Measurements from ENCODE around the gene CYB5RL. TPM values are rescaled to one million over a fixed set of nuclear protein-coding genes. Genes with fewer than 3 reads are reported as not detected.
"Not testable (repeated sequence)": the region's sequence is repeated elsewhere in the genome, so short reads cannot be mapped to it uniquely, and the experiment has no call there.

The CYB5RL gene
- polyA plus RNA-seq, 1 donor (not counting 4 experiments of a cell fraction or from before 2014, with no cell fraction given): 1.3 TPM

- DNase-seq (ENCODE audit: low read depth, low spot score) (no peak), FAIRE-seq (no peak)
- Histone ChIP-seq H3K9me3 (ENCODE audit: control insufficient read depth, low read depth, low read length) (no peaks in the 10 kb centered on the region), H3K9me1 (ENCODE audit: control insufficient read depth, extremely low read depth, insufficient read depth, low read length) (no peaks in the 10 kb centered on the region), H2AFZ (ENCODE audit: control insufficient read depth, low read length) (no peak overlapping the region), H3K79me2 (ENCODE audit: control insufficient read depth, insufficient read depth, low read length) (no peaks in the 10 kb centered on the region), H3K9ac (ENCODE audit: control insufficient read depth, extremely low read depth, insufficient read depth, low read length) (no peak overlapping the region), H3K4me1 (ENCODE audit: control insufficient read depth, extremely low read depth, insufficient read depth, low read length) (no peaks in the 10 kb centered on the region), H3K27me3 (ENCODE audit: control insufficient read depth, extremely low read depth, insufficient read depth, low read length) (no peaks in the 10 kb centered on the region), H3K36me3 (ENCODE audit: control insufficient read depth in 2 of 2, extremely low read depth in 1 of 2, insufficient read depth in 2 of 2, low read length in 2 of 2) (peaks cover 52 to 64% of the 10 kb centered on the region in 2 experiments), H3K4me2 (ENCODE audit: control insufficient read depth, extremely low read depth, insufficient read depth, low read depth, low read length) (no peak overlapping the region), H3K4me3 (ENCODE audit: control insufficient read depth in 2 of 3, extremely low read depth in 1 of 3, insufficient read depth in 2 of 3, low read depth in 1 of 3, low read length in 3 of 3) (no peak overlapping the region), H4K20me1 (ENCODE audit: control insufficient read depth, extremely low read depth, insufficient read depth, low read length) (no peaks in the 10 kb centered on the region), H3K27ac (ENCODE audit: control insufficient read depth, insufficient read depth, low read length) (no peak overlapping the region)
- TF ChIP-seq CTCF (optimal IDR thresholded peaks at IDR 0.05 in 1 of 3, IDR thresholded peaks at IDR 0.05 in 1 of 3, conservative IDR thresholded peaks at IDR 0.05 in 1 of 3; ENCODE audit: extremely low read depth in 1 of 3, insufficient read depth in 2 of 3, low read length in 3 of 3) (no peak), EZH2 (IDR thresholded peaks at IDR 0.05; ENCODE audit: low read length) (no peak)
- dilution Hi-C loops (cut with MboI; ENCODE audit: extremely low pct_ligation_motif_present, low sequenced_read_pairs): no loop called here
Observed at GRCh38 chr1:54212872-54213271, 13.0 kb upstream of the CYB5RL start.

- H3K4me2 ChIP-seq (ENCODE audit: control insufficient read depth, extremely low read depth, insufficient read depth, low read depth, low read length); H2AFZ ChIP-seq (ENCODE audit: control insufficient read depth, low read length); H3K9ac ChIP-seq (ENCODE audit: control insufficient read depth, extremely low read depth, insufficient read depth, low read length); H3K9me1 ChIP-seq (ENCODE audit: control insufficient read depth, extremely low read depth, insufficient read depth, low read length); H3K4me1 ChIP-seq (ENCODE audit: control insufficient read depth, extremely low read depth, insufficient read depth, low read length); DNase-seq (ENCODE audit: low read depth, low spot score); H3K27ac ChIP-seq (ENCODE audit: control insufficient read depth, insufficient read depth, low read length); H3K27me3 ChIP-seq (ENCODE audit: control insufficient read depth, extremely low read depth, insufficient read depth, low read length); H3K9me3 ChIP-seq (ENCODE audit: control insufficient read depth, low read depth, low read length); H4K20me1 ChIP-seq (ENCODE audit: control insufficient read depth, extremely low read depth, insufficient read depth, low read length); dilution Hi-C loops (cut with MboI; ENCODE audit: extremely low pct_ligation_motif_present, low sequenced_read_pairs); H3K4me3 ChIP-seq (ENCODE audit: control insufficient read depth in 2 of 3, extremely low read depth in 1 of 3, insufficient read depth in 2 of 3, low read depth in 1 of 3, low read length in 3 of 3); H3K79me2 ChIP-seq (ENCODE audit: control insufficient read depth, insufficient read depth, low read length): not testable (repeated sequence)
- H3K36me3 ChIP-seq (ENCODE audit: control insufficient read depth in 2 of 2, extremely low read depth in 1 of 2, insufficient read depth in 2 of 2, low read length in 2 of 2): peaks cover 40 to 49% of the 10 kb centered on the region in 2 experiments
- FAIRE-seq: peak; percentile 46
Observed at GRCh38 chr1:54207896-54208295, 8.1 kb upstream of the CYB5RL start.

- no peak for TF ChIP-seq CTCF (optimal IDR thresholded peaks at IDR 0.05 in 1 of 3, IDR thresholded peaks at IDR 0.05 in 1 of 3, conservative IDR thresholded peaks at IDR 0.05 in 1 of 3; ENCODE audit: extremely low read depth in 1 of 3, insufficient read depth in 2 of 3, low read length in 3 of 3)
- TF ChIP-seq EZH2 (IDR thresholded peaks at IDR 0.05; ENCODE audit: low read length): no peak
- Histone ChIP-seq H3K27ac (ENCODE audit: control insufficient read depth, insufficient read depth, low read length) (no peak overlapping the region), H3K4me3 (ENCODE audit: control insufficient read depth in 2 of 3, extremely low read depth in 1 of 3, insufficient read depth in 2 of 3, low read depth in 1 of 3, low read length in 3 of 3) (no peak overlapping the region), H4K20me1 (ENCODE audit: control insufficient read depth, extremely low read depth, insufficient read depth, low read length) (peaks cover 4% of the 10 kb centered on the region), H3K4me1 (ENCODE audit: control insufficient read depth, extremely low read depth, insufficient read depth, low read length) (no peaks in the 10 kb centered on the region), H3K79me2 (ENCODE audit: control insufficient read depth, insufficient read depth, low read length) (peaks cover 14% of the 10 kb centered on the region), H2AFZ (ENCODE audit: control insufficient read depth, low read length) (no peak overlapping the region), H3K4me2 (ENCODE audit: control insufficient read depth, extremely low read depth, insufficient read depth, low read depth, low read length) (no peak overlapping the region), H3K9ac (ENCODE audit: control insufficient read depth, extremely low read depth, insufficient read depth, low read length) (no peak overlapping the region), H3K36me3 (ENCODE audit: control insufficient read depth in 2 of 2, extremely low read depth in 1 of 2, insufficient read depth in 2 of 2, low read length in 2 of 2) (peaks cover 36 to 44% of the 10 kb centered on the region in 2 experiments), H3K27me3 (ENCODE audit: control insufficient read depth, extremely low read depth, insufficient read depth, low read length) (no peaks in the 10 kb centered on the region), H3K9me3 (ENCODE audit: control insufficient read depth, low read depth, low read length) (no peaks in the 10 kb centered on the region), H3K9me1 (ENCODE audit: control insufficient read depth, extremely low read depth, insufficient read depth, low read length) (no peaks in the 10 kb centered on the region)
- dilution Hi-C loops (cut with MboI; ENCODE audit: extremely low pct_ligation_motif_present, low sequenced_read_pairs): no loop called here
- FAIRE-seq (no peak), DNase-seq (ENCODE audit: low read depth, low spot score) (no peak)
Observed at GRCh38 chr1:54207287-54207686, 7.5 kb upstream of the CYB5RL start.
